Lung (tissue), 12 donors: Measurements from ENCODE around the gene CDH19. TPM values are rescaled to one million over a fixed set of nuclear protein-coding genes. Genes with fewer than 3 reads are reported as not detected.

Experiments
- ATAC-seq: fragments of 200-7000 bp; cut with Tn5 transposase; one replicate; pipeline ENCODE4 v1.9.1; 2020; ENCODE audit warnings: moderate number of reproducible peaks; ENCODE audit not compliant: insufficient read depth, low FRiP score
- DNase-seq, 3 donors: peaks; one replicate each; pipeline ENCODE4 v3.0.0-alpha.2; 2013 to 2017
- H3K27ac ChIP-seq, 2 donors: one replicate each; pipeline ENCODE4 v1.5.1; 2013; ENCODE audit warnings: mild to moderate bottlenecking in 2 of 2, moderate library complexity in 2 of 2, control low read depth in 1 of 2, inconsistent platforms in 1 of 2, low read depth in 1 of 2, low read length in 1 of 2
- H3K27me3 ChIP-seq, 3 donors: one replicate each; pipeline ENCODE4 v1.5.1; 2013; ENCODE audit warnings: low read length in 2 of 3; ENCODE audit not compliant: control insufficient read depth in 3 of 3, insufficient read depth in 3 of 3
- H3K36me3 ChIP-seq, 4 donors: one replicate each; pipeline ENCODE4 v1.5.1; 2013; ENCODE audit warnings: low read length in 4 of 4, mild to moderate bottlenecking in 1 of 4, moderate library complexity in 1 of 4; ENCODE audit not compliant: control insufficient read depth in 4 of 4, insufficient read depth in 4 of 4
- H3K4me1 ChIP-seq, 5 donors: one replicate each; pipeline ENCODE4 v1.5.1; 2013; ENCODE audit warnings: low read length in 5 of 5, mild to moderate bottlenecking in 2 of 5, moderate library complexity in 1 of 5; ENCODE audit not compliant: control insufficient read depth in 5 of 5, insufficient read depth in 5 of 5
- H3K4me3 ChIP-seq: one replicate; pipeline ENCODE4 v1.5.1; 2013; ENCODE audit warnings: mild to moderate bottlenecking, control low read depth, moderate library complexity
- H3K9ac ChIP-seq, 2 donors: one replicate each; pipeline ENCODE4 v1.5.1; 2013; ENCODE audit warnings: low read length in 2 of 2, control low read depth in 1 of 2; ENCODE audit not compliant: insufficient read depth in 1 of 2
- H3K9me3 ChIP-seq, 4 donors: one replicate each; pipeline ENCODE4 v1.5.1; 2013; ENCODE audit warnings: low read length in 3 of 4, mild to moderate bottlenecking in 1 of 4, moderate library complexity in 1 of 4; ENCODE audit not compliant: control insufficient read depth in 4 of 4, insufficient read depth in 3 of 4
- CTCF ChIP-seq: IDR thresholded peaks from 2 replicates; pipeline ENCODE4 v1.5.1; 2012; ENCODE audit warnings: mild to moderate bottlenecking; ENCODE audit errors: control extremely low read depth, extremely low read depth
- WGBS, 2 donors: extraction: QIAGEN DNeasy Blood & Tissue Kit; methylation state at CpG; one replicate each; pipeline ENCODE4 v1.1.7; 2013; 5-methylcytosine and 5-hydroxymethylcytosine counted together
- polyA plus RNA-seq, 2 donors: library from polyadenylated mRNA; stranded (reverse); fragments of 200-250 nt; gene quantifications; one replicate each; pipeline ENCODE4 v1.2.1, GENCODE V29; 2013
- total RNA-seq, 2 donors: library from RNA; depleted of rRNA in 1 of 2; stranded (reverse); fragments of >200 nt in 1 of 2; gene quantifications; one replicate each; pipeline ENCODE4 v1.2.1, GENCODE V29; 2014 to 2021
- donor health status: control.
- donor health status: control.
- donor health status: Bipolar disorder and iron deficiency.
- donor health status: healthy.
- donor health status: DM: yes; HTN: yes; CAD: no.

CDH19 gene
- total and polyA plus RNA-seq, 4 donors, result 0.13 to 1.7 (median 0.95) TPM

GRCh38 chr18:66566616-66567015 is 37.3 kb downstream of the CDH19 start:
- ATAC-seq (no peak), DNase-seq (no peak)
- no peaks in the 10 kb centered on the region for H3K36me3 ChIP-seq
- H3K4me1 ChIP-seq, result no peaks in the 10 kb centered on the region
- no peak overlapping the region for H3K4me3 ChIP-seq
- peaks cover 0 to 5% (median 0%) of the 10 kb centered on the region in 4 donors for H3K9me3 ChIP-seq
- 78 to 79% methylated on average over 5 of the region's 5 CpGs for WGBS, 2 donors
- H3K9ac ChIP-seq, result no peak overlapping the region
- no peak for TF ChIP-seq CTCF
- no peaks in the 10 kb centered on the region for H3K27me3 ChIP-seq
- no peak overlapping the region for H3K27ac ChIP-seq

- Histone ChIP-seq H3K36me3 (no peaks in the 10 kb centered on the region), H3K4me3 (no peak overlapping the region), H3K9me3 (peaks cover 0 to 5% (median 0%) of the 10 kb centered on the region in 4 donors), H3K27ac (no peak overlapping the region), H3K9ac (no peak overlapping the region), H3K4me1 (no peaks in the 10 kb centered on the region), H3K27me3 (no peaks in the 10 kb centered on the region)
- DNase-seq, result no peak
- no peak for ATAC-seq
- no peak for TF ChIP-seq CTCF
Observed at GRCh38 chr18:66564236-66564635, 39.7 kb downstream of the CDH19 start.

- peaks cover 0 to 5% (median 0%) of the 10 kb centered on the region in 4 donors for H3K9me3 ChIP-seq
- DNase-seq (no peak), ATAC-seq (no peak)
- no peak for TF ChIP-seq CTCF
- H3K9ac ChIP-seq, result no peak overlapping the region
- 79 to 87% methylated on average over 6 of the region's 6 CpGs for WGBS, 2 donors
- peaks cover 0 to 2% (median 0%) of the 10 kb centered on the region in 3 donors for H3K27me3 ChIP-seq
- no peaks in the 10 kb centered on the region for H3K4me1 ChIP-seq
- H3K4me3 ChIP-seq, result no peak overlapping the region
- no peaks in the 10 kb centered on the region for H3K36me3 ChIP-seq
- no peak overlapping the region for H3K27ac ChIP-seq
Observed at GRCh38 chr18:66562279-66562678, 41.6 kb downstream of the CDH19 start.

- TF ChIP-seq CTCF, result peak; percentile 3
- Histone ChIP-seq H3K36me3 (no peaks in the 10 kb centered on the region), H3K27me3 (peaks cover 0 to 2% (median 0%) of the 10 kb centered on the region in 3 donors), H3K4me1 (no peaks in the 10 kb centered on the region), H3K9ac (no peak overlapping the region), H3K4me3 (no peak overlapping the region), H3K9me3 (no peaks in the 10 kb centered on the region), H3K27ac (no peak overlapping the region)
- WGBS, 2 donors, result 64 to 72% methylated on average over 4 of the region's 4 CpGs
- ATAC-seq (no peak), DNase-seq (peak in 2 of 3 donors; percentile 20 to 22)
Observed at GRCh38 chr18:66560094-66560493, 43.8 kb downstream of the CDH19 start.
